ENCODE measurements around the gene SLCO4A1.

SLCO4A1 gene

DNA sequence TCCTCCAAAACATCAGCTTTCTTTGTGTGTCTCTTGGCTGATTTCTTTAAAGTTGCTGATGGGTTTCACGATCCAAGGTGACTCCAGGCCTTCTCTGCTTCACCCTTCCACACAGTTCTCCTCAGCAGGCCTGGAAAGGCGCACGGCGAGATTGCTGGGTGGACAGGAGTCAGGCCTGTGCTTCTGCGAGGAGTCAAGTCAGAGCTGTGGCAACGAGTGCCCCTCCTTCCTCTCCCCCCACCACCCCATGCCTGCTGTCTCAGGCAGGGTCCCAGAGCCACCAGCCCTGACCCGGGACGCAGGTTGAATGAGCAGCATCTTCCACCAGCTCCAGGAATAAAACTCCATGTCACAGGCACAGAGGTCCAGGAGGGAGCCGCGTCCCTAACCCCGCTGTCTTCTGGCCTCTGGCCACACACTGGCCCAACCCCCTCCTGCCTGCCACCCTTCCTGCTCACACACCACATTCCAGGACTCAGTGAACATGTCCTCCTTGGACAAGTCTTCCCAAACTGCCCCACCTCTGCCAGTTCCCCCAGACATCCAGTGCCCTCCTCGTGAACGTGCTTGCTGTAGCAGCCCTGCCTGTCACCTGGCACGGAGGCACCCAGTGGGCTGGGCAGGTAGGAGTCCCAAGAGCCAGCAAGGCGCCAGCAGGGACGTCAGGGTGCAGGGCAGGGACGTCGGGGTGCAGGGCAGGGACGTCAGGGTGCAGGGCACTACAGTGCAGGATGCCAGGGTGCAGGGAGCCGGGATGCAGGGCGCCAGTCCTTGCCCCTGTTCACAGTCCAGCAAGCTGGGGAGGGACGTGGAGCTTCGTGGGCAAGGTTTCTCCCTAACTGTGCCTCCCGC is 59.1 kb downstream of the SLCO4A1 start:
- no peak for DNase-seq (ENCODE audit: low read depth in 2 of 2)

GRCh38 chr20:62702013-62702300 is 59.7 kb downstream of the SLCO4A1 start:
- no peak for DNase-seq (ENCODE audit: low read depth in 2 of 2)

GRCh38 chr20:62702895-62703852 is 60.9 kb downstream of the SLCO4A1 start:
- no peak for DNase-seq (ENCODE audit: low read depth in 2 of 2)

DNA sequence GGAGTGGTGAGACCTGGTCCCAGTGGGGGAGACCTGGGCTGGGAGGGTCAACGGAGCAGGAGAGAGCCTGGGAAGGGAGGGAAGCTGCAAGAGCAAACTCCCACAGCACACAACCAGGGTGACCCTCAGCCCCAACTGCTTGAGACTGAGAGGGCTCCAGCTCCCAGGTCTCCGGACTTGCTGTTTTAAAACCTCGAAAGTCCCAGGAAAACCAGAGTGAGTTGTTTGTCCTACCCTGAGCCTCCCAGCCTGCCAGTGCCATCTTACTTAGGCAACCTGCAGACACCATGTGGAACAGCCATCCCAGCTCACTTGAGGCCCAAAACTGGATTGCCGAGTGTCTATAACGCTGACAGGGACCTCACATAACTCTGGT is 61.5 kb downstream of the SLCO4A1 start:
- no peak for DNase-seq (ENCODE audit: low read depth in 2 of 2)

DNA sequence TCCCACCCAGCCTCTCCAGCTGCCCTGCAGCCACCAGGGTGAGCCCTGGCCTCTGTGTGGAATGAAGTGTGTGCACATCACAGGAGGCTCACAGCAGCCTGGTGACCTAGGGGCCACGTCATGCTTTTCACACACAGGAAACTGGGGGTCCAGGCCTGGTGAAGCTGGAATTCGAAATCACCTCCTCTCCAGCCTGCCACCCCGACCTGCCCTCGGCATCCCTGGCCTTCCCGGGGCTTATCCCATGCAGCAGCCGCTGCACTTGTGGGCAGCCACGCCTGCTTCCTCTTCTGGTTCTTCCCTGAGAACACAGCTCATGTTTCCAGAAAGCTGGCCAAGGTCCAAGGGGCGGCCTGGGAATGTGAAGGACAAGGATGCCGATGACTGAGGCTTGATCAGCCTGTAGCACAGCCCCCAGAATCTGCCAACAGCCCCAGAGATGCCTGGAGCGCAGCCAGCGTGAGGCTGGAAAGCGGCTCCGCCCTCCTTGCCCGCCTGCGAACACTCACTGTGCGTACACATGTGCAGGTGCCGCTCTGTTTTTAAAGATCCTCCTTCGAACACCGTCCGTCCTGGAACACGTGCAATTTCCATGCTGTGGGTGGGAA is 62.1 kb downstream of the SLCO4A1 start:
- no peak for DNase-seq (ENCODE audit: low read depth in 2 of 2)

- no peak for DNase-seq (ENCODE audit: low read depth in 2 of 2)
These were observed 63.3 kb downstream of the SLCO4A1 start for GRCh38 chr20:62705627-62706026.

DNA sequence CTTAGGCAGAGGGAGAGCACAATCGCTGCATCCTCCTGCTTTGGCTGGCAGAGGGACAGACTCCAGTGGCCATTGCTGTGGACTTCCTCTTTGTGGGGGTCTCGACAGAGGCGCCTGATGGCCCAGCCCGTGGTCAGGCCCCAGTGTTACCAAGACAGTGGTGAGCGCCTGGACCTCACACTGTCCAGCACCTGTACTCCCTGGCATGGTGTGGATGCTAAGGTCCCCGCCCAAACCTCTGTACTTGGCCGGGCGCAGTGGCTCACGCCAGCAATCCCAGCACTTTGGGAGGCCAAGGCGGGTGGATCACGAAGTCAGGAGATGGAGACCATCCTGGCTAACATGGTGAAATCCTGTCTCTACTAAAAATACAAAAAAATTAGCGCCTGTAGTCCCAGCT is 64.0 kb downstream of the SLCO4A1 start:
- no peak for DNase-seq (ENCODE audit: low read depth in 2 of 2)

DNA sequence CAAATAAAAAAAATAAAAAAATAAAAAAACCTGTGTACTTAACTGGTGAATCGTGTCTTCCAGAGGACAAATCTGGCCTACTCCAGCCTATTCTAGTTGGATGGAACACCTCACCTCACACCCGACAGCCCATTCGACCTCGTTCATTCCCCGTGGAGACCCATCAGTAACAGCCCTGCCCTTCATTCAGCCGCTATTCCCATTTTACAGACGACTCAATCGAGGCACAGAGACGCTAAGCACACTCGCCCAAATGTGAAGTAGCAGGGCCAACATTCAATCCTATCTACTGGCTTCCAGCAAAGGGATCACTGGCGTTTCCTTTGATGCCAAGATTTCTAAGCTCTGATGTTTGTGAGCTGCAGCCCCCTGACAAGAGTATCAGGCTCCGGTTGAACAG is 64.6 kb downstream of the SLCO4A1 start:
- no peak for DNase-seq (ENCODE audit: low read depth in 2 of 2)

- DNase-seq (ENCODE audit: low read depth in 2 of 2), result no peak
These were observed 65.1 kb downstream of the SLCO4A1 start for GRCh38 chr20:62707276-62707920.

- DNase-seq (ENCODE audit: low read depth in 2 of 2), result no peak
These were observed 65.7 kb downstream of the SLCO4A1 start for GRCh38 chr20:62707921-62708521.

DNA sequence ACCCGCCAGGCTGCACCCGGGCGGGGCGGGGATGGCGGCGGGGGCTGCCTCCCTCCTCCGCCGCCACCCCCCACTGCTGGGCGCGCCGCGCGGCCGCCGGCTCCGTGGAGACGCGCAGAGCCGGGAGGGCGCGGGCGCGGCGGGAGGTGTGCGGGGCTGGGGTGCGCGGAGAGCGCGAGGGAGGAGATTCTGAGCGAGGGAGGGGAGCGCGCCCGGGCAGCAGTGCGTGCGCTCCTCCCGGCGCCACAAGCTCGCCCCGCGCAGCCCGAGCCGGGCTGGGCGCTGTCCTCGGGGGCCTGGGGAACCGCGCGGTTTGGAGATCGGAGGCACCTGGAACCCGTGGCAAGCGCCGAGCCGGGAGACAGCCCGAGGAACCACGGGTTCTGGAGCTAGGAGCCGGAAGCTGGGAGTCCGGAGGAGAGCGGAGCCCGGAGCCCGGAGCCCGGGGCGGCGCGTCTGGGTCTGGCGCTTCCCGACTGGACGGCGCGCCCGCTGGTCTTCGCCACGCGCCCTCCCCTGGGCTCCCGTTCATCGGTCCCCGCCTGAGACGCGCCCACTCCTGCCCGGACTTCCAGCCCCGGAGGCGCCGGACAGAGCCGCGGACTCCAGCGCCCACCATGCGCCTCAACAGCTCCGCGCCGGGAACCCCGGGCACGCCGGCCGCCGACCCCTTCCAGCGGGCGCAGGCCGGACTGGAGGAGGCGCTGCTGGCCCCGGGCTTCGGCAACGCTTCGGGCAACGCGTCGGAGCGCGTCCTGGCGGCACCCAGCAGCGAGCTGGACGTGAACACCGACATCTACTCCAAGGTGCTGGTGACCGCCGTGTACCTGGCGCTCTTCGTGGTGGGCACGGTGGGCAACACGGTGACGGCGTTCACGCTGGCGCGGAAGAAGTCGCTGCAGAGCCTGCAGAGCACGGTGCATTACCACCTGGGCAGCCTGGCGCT is 66.6 kb downstream of the SLCO4A1 start, which contains the start of gene NTSR1:
Gene NTSR1 (plus strand): TSS at position 246 of the 946 bp plus-strand sequence. CDS start 372 bp downstream, at position 618.
- DNase-seq (ENCODE audit: low read depth in 2 of 2), result no peak

DNA sequence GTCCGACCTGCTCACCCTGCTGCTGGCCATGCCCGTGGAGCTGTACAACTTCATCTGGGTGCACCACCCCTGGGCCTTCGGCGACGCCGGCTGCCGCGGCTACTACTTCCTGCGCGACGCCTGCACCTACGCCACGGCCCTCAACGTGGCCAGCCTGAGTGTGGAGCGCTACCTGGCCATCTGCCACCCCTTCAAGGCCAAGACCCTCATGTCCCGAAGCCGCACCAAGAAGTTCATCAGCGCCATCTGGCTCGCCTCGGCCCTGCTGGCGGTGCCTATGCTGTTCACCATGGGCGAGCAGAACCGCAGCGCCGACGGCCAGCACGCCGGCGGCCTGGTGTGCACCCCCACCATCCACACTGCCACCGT is 67.2 kb downstream of the SLCO4A1 start:
- no peak for DNase-seq (ENCODE audit: low read depth in 2 of 2)

DNA sequence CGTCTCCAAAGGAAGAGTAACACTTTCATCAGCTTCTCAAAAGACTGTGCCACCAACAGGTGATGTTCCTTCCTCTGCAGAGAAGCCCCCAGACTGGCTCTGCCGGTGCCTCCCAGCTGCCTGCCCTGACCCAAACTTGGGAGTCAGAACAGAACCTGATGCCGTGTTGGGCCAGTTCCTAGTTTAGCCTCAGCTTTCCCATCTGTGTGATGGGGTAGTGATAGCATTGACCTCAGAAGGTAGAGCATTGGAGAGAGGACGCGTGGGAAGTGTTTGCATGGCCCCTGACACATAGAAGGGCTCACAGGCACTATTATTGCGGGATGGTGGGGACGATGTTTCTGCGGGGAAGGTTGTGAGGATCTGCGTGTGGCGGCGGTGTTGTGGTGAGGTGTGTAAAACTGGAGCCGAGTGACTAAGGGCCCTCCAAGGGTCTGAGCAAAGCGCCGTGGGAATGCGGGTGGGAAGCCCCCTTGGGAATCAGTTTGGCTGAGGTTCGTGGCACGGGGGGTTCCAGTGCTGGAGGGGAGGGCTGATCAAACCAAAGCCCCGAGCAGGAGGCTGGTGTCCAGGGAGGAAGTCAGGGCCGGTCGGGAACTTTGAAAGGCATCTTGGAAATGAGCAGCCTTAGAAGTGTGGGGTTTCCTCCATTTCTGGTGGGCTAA is 68.0 kb downstream of the SLCO4A1 start:
- no peak for DNase-seq (ENCODE audit: low read depth in 2 of 2)

DNA sequence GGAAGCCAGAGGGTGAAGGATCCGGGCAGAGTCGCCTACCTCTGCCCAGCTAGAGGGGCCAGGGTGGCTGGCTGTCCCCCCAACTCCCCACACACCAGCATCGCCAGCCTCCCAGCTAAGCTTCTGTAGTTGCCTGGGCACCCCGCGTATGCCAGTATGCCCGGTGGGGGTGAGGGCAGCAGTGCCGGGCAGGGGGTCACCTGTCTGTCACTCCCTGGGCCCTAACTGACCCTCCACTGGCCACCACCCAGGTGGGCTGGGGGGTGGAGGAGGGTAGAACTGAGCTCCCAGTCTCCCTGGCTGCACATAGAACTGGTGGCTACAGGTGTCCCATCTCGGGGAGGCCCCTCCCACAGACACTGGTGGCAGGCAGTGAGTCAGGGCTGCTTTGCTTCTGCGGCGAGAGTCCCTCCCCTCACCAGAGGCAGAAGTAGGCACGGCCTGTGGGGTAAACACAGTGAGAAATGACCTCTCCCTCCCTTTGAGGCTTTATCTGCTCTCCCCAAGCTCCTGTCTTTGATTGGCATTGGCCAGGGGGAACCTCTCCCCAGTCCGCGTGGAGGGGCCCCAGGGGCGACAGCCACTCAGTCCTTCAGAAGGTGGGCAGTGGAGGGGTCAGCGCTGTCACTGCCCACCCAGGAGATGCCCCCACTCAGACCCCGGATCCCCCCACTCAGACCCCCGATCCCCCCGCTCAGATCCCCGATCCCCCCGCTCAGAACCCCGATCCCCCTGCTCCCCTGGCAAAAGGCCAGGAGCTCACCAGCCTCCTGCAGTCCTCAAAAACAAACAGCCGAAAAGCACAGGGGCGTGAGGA is 68.8 kb downstream of the SLCO4A1 start:
- DNase-seq (ENCODE audit: low read depth in 2 of 2), result no peak

GRCh38 chr20:62711703-62712101 is 69.4 kb downstream of the SLCO4A1 start:
- no peak for DNase-seq (ENCODE audit: low read depth in 2 of 2)

DNA sequence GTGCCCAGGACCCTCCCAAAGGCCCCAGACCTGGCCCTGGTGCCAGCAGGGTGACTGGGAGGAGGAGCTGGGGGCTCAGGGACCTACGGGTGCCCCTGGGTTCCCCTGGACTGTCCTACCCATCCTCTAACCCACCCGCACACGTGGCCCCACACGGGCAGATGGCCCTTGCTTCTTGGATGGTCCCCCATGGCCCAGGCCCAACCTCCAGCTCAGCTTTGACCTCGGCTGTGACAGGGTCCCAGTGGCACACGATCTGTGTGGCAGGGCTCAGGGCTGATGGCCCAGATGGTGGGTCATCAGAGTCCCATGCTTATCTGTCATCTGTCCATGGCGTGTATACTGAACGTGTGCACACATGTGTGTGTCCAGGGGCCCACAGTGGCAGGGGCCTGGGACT is 70.3 kb downstream of the SLCO4A1 start:
- no peak for DNase-seq (ENCODE audit: low read depth in 2 of 2)

DNA sequence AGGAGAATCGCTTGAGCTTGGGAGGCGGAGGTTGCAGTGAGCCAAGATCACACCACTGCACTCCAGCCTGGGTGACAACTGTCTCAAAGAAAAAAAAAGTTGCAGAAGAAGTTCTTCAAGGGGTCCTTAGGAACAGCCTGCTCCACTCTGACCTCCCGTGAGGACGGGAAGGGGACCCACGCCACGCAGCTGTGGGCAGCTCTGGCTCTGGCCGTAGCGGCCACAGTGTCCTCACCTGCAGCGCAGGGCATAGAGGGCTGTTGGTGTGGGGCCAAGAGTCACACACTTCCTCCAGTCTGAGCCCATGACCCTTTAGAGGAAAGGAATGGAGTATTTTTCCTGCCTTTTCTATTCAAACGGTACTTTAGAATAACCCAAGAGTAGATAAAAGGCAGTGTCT is 71.7 kb downstream of the SLCO4A1 start:
- DNase-seq (ENCODE audit: low read depth in 2 of 2), result no peak

- DNase-seq (ENCODE audit: low read depth in 2 of 2), result no peak
These were observed 72.5 kb downstream of the SLCO4A1 start for GRCh38 chr20:62714799-62715198.

DNA sequence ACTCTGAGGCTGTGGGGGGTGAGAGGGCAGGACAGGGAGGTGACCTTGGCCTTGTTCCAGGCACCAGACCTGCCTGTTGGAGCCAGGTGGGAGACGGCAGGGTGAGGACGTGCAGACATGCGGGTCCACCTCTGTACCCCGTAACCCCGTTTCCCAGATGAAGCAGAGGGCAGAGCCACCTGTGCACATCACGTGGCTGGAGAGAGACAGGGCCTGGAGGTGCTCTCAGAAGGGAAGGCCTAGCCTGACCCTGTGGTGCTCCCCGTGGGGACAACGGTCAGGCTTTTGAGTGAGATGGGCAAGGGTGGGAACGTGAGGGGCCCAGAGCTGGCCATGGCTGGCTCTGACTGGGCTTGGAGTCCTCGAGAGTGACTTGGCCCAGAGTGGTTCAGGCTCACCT is 72.9 kb downstream of the SLCO4A1 start:
- DNase-seq (ENCODE audit: low read depth in 2 of 2), result no peak

All from stimulated activated CD4-positive, alpha-beta T cell treated with anti-CD3 and anti-CD28 coated beads, Interleukin-1b, Interleukin-23, amount 100 ng/mL, for 1 hour (primary cell).